RWPE1 (cell line): ENCODE measurements around the gene AQP2.

Experiments
- CTCF ChIA-PET: fragments of 350-600 bp; sonication (Branson Sonifier 250); formaldehyde crosslinking; extraction: SDS; loops from one replicate; lab custom pipeline; 2021; lab: Yijun Ruan, JAX
- POLR2A ChIA-PET: fragments of 400-600 bp; formaldehyde crosslinking; extraction: SDS; loops from one replicate; lab custom pipeline; 2020; ENCODE audit warnings: antibody characterized with exemption; ENCODE audit not compliant: low non-redundant PET; lab: Yijun Ruan, JAX
- DNase-seq: peaks from one replicate; pipeline ENCODE4 v3.0.0; 2012; ENCODE audit warnings: low spot score
- H3K27ac ChIP-seq: fragments of 450-650 bp; 2 replicates; pipeline ENCODE4 v1.5.1; 2017
- CTCF ChIP-seq: fragments of 450-650 bp; conservative IDR thresholded peaks from 2 replicates; pipeline ENCODE4 v1.5.1; 2017; ENCODE audit warnings: low read depth, mild to moderate bottlenecking

Gene AQP2

GRCh38 chr12:49903700-49904423, 46.7 kb upstream of the AQP2 start, which contains the start of gene FAIM2:
FAIM2 (minus strand) TSS chr12:49903900; CDS start chr12:49903792, 108 bp downstream.
- ChIA-PET CTCF (no interaction called here), POLR2A (interaction anchor here (1.1 kb wide), 1 partner anchor 61 kb away, joined by 3 read pairs; the partner anchor contains the start of gene BCDIN3D)
- no peak for DNase-seq
- no peak within 1 kb of the TSS for H3K27ac ChIP-seq
- TF ChIP-seq CTCF: no peak

DNA sequence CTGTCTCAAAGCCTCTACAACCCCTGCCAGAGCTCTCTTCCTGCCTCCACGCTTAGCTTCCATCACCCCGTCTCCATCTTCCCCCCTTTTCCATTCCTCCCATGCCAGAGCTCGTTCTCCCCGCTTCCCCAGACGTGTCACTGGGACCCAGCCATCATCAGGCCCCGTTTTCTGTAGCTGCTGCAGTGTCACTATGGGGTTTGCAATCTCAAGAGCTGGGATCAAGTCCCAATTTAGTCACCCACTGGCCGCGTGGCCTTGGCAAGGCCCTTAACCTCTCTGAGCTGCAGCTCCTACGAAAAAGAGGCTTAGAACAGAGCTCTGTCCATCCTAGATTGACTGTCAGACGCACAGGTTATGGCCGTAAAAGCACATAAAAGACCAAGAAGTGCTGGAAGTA, 45.9 kb upstream of the AQP2 start:
- POLR2A ChIA-PET: interaction anchor here (1.1 kb wide), 1 partner anchor 62 kb away, joined by 3 read pairs; the partner anchor contains the start of gene BCDIN3D
- CTCF ChIA-PET: no interaction called here
- TF ChIP-seq CTCF: no peak
- DNase-seq: no peak
- H3K27ac ChIP-seq: no peak overlapping the region

DNA sequence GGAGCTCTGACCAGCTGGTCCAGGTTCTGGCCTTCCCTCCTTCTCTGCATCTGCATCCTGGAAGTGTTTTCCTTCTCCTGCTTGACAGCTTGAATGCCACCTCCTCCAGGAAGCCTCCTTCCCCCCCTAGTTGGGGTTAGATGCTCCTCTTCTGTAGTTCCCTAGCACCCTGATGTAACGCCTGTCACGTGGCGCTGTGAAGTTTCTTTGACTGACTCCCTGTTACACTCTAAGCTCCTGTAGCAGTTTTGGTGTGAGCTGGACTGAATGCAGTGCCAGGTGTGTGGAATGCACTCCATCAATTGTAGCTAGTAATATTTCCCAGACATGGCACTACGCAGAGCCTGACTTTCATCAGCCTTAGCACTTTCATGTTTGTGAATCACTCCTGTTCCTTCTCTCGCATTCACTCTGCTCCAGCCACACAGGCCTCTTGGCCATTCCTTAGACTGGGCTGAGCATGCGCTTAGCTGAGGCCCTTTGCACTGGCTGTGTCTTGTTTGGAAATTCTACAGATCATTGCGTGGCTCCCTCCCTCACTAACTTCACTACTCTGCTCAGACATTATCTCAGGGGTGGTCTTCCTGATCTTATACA, 44.7 kb upstream of the AQP2 start:
- POLR2A ChIA-PET: no interaction called here
- CTCF ChIA-PET: interaction anchor here (1.0 kb wide), 1 partner anchor 151 kb away, joined by 4 read pairs; no protein-coding TSS in a partner anchor
- DNase-seq: no peak
- H3K27ac ChIP-seq: no peak overlapping the region
- no peak for TF ChIP-seq CTCF

DNA sequence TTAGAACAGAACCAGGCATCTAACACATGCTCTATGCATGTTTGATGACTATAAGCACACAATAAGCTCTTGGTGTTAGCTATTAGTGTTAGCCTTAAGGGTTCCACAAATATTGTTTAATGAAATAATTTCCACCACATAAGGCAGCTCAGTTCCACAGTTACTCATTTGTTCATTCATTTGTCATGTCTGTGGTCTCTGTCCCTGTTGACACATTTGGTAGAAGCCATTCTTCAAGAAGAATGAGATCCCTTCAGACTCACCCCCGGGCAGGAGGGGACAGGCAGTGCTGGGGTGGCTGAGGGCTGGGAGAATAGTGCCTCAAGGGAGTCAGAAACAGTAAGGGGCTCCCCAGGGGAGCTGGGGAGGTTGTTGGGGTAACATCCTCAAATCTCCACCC, 43.2 kb upstream of the AQP2 start:
- no peak for DNase-seq
- TF ChIP-seq CTCF: no peak
- ChIA-PET POLR2A (no interaction called here), CTCF (interaction anchor here (1.0 kb wide), 1 partner anchor 21 kb away, joined by 6 read pairs; no protein-coding TSS in a partner anchor)
- H3K27ac ChIP-seq: no peak overlapping the region

- CTCF ChIA-PET: interaction anchor here (1.2 kb wide), 1 partner anchor 57 kb away, joined by 3 read pairs; no protein-coding TSS in a partner anchor
- TF ChIP-seq CTCF: no peak
- DNase-seq: no peak
- H3K27ac ChIP-seq: peak overlapping the region; percentile 35
- POLR2A ChIA-PET: no interaction called here
These were observed 41.2 kb upstream of the AQP2 start for GRCh38 chr12:49909356-49909755.

GRCh38 chr12:49909826-49910225, 40.7 kb upstream of the AQP2 start:
- no peak for TF ChIP-seq CTCF
- DNase-seq: peak; percentile 70
- peak overlapping the region; percentile 35 for H3K27ac ChIP-seq
- ChIA-PET POLR2A (no interaction called here), CTCF (interaction anchor here (1.2 kb wide), 1 partner anchor 57 kb away, joined by 3 read pairs; no protein-coding TSS in a partner anchor)
